GM18907 (cell line): Measurements from ENCODE around the gene ZNF516.
"Not testable (repeated sequence)": the region's sequence is repeated elsewhere in the genome, so short reads cannot be mapped to it uniquely, and the experiment has no call there.

Experiments used
- ATAC-seq: cut with Tn5 transposase; IDR thresholded peaks from one replicate; pipeline ENCODE4 v1.9.1; 2021; ENCODE audit warnings: mild to moderate bottlenecking, moderate library complexity; ENCODE audit not compliant: unreplicated experiment

Gene ZNF516

GRCh38 chr18:76473521-76473920 is 21.5 kb downstream of the ZNF516 start:
- ATAC-seq = not testable (repeated sequence)

- no peak for ATAC-seq
Observed at GRCh38 chr18:76472829-76473228, 22.2 kb downstream of the ZNF516 start.

GRCh38 chr18:76471593-76471992 is 23.4 kb downstream of the ZNF516 start:
- no peak for ATAC-seq

- ATAC-seq = no peak
Observed at GRCh38 chr18:76468345-76469304, 26.4 kb downstream of the ZNF516 start.

- ATAC-seq = peak; percentile 55
Observed at GRCh38 chr18:76467371-76468190, 27.5 kb downstream of the ZNF516 start.

GRCh38 chr18:76466410-76466991 is 28.5 kb downstream of the ZNF516 start:
- no peak for ATAC-seq

GRCh38 chr18:76465630-76466409 is 29.2 kb downstream of the ZNF516 start:
- no peak for ATAC-seq

GRCh38 chr18:76464281-76465259 is 30.5 kb downstream of the ZNF516 start:
- no peak for ATAC-seq

GRCh38 chr18:76463872-76464271 is 31.2 kb downstream of the ZNF516 start:
- no peak for ATAC-seq

- ATAC-seq = no peak
Observed at GRCh38 chr18:76463358-76463757, 31.7 kb downstream of the ZNF516 start.

- no peak for ATAC-seq
Observed at GRCh38 chr18:76462326-76462694, 32.7 kb downstream of the ZNF516 start.

- ATAC-seq = no peak
Observed at GRCh38 chr18:76461692-76462325, 33.2 kb downstream of the ZNF516 start.

GRCh38 chr18:76461148-76461547 is 33.9 kb downstream of the ZNF516 start:
- ATAC-seq = no peak

GRCh38 chr18:76460482-76460881 is 34.6 kb downstream of the ZNF516 start:
- ATAC-seq = no peak

GRCh38 chr18:76459687-76460350 is 35.2 kb downstream of the ZNF516 start:
- ATAC-seq = no peak

- no peak for ATAC-seq
Observed at GRCh38 chr18:76459312-76459686, 35.7 kb downstream of the ZNF516 start.

- no peak for ATAC-seq
Observed at GRCh38 chr18:76458522-76459311, 36.3 kb downstream of the ZNF516 start.

- no peak for ATAC-seq
Observed at GRCh38 chr18:76457957-76458356, 37.1 kb downstream of the ZNF516 start.
